CD14-positive monocyte (primary cell): ENCODE measurements around the gene FADS1. TPM values are rescaled to one million over a fixed set of nuclear protein-coding genes. Genes with fewer than 3 reads are reported as not detected.

Experiments
- DNase-seq, 3 donors: peaks; one replicate each; pipeline ENCODE4 v3.0.0-alpha.2; 2011 to 2022
- H2AFZ ChIP-seq: 2 replicates; pipeline ENCODE4 v1.6.0; 2012; ENCODE audit warnings: mild to moderate bottlenecking, low read depth, low read length, inconsistent platforms; ENCODE audit not compliant: insufficient read depth, poor library complexity, severe bottlenecking
- H3K27ac ChIP-seq, 2 donors: 1 replicate in 1 of 2; 2 replicates in 1 of 2; pipeline ENCODE4 v1.5.1; 2012 to 2013; ENCODE audit warnings: low read length in 2 of 2, control low read depth in 1 of 2, inconsistent platforms in 1 of 2, low read depth in 1 of 2, mild to moderate bottlenecking in 1 of 2
- H3K27me3 ChIP-seq, 2 donors: one replicate each; pipeline versions ENCODE4 v1.6.0 to v1.6.1; 2011 to 2013; ENCODE audit warnings: low read length in 2 of 2; ENCODE audit not compliant: control insufficient read depth in 2 of 2, insufficient read depth in 2 of 2
- H3K36me3 ChIP-seq, 2 donors: replicated peaks in 1 of 2; 1 replicate in 1 of 2; 2 replicates in 1 of 2; pipeline versions ENCODE4 v1.5.1 to v1.6.1; 2012 to 2013; ENCODE audit warnings: low read length in 2 of 2, control low read depth in 1 of 2, inconsistent platforms in 1 of 2, mild to moderate bottlenecking in 1 of 2; ENCODE audit not compliant: insufficient read depth in 2 of 2, control insufficient read depth in 1 of 2
- H3K4me1 ChIP-seq, 2 donors: 1 replicate in 1 of 2; 2 replicates in 1 of 2; pipeline versions ENCODE4 v1.5.1 to v1.6.1; 2012 to 2013; ENCODE audit warnings: low read length in 2 of 2, control low read depth in 1 of 2, inconsistent platforms in 1 of 2, mild to moderate bottlenecking in 1 of 2, moderate library complexity in 1 of 2; ENCODE audit not compliant: insufficient read depth in 2 of 2, control insufficient read depth in 1 of 2
- H3K4me2 ChIP-seq: replicated peaks from 2 replicates; pipeline ENCODE3; 2012; ENCODE audit warnings: low read length, moderate library complexity, mild to moderate bottlenecking; ENCODE audit not compliant: poor library complexity, severe bottlenecking; ENCODE audit errors: extremely low read depth
- H3K4me3 ChIP-seq, 3 experiments: fragments of 200-600 bp in 1 of 3; sonication (generic) in 1 of 3; replicated peaks in 1 of 3; 1 replicate in 2 of 3; 2 replicates in 1 of 3; pipeline ENCODE4 v1.5.1; 2011 to 2013; ENCODE audit warnings: low read length in 3 of 3, mild to moderate bottlenecking in 3 of 3, control low read depth in 2 of 3, low read depth in 2 of 3, inconsistent platforms in 1 of 3, moderate library complexity in 1 of 3
- H3K79me2 ChIP-seq: 2 replicates; pipeline ENCODE4 v1.6.0; 2012; ENCODE audit warnings: mild to moderate bottlenecking, control low read depth, inconsistent platforms, low read length, moderate library complexity; ENCODE audit not compliant: insufficient read depth
- H3K9ac ChIP-seq: 2 replicates; pipeline ENCODE4 v1.6.0; 2017; ENCODE audit warnings: low read length, mild to moderate bottlenecking; ENCODE audit not compliant: insufficient read depth, poor library complexity, severe bottlenecking
- H3K9me3 ChIP-seq, 2 donors: replicated peaks in 1 of 2; 1 replicate in 1 of 2; 2 replicates in 1 of 2; pipeline versions ENCODE4 v1.5.1 to v1.6.1; 2012 to 2013; ENCODE audit warnings: low read length in 2 of 2, control low read depth in 1 of 2; ENCODE audit not compliant: control insufficient read depth in 1 of 2, insufficient read depth in 1 of 2
- H4K20me1 ChIP-seq: 2 replicates; pipeline ENCODE4 v1.6.0; 2012; ENCODE audit warnings: mild to moderate bottlenecking, low read length, control low read depth, moderate library complexity; ENCODE audit not compliant: insufficient read depth
- H3K27ac Mint-ChIP-seq, 7 donors: one replicate each; pipeline ENCODE4 v1.8.0; 2020; ENCODE audit warnings: mild to moderate bottlenecking in 7 of 7, mixed read lengths in 7 of 7, moderate library complexity in 6 of 7, inconsistent platforms in 2 of 7
- H3K27me3 Mint-ChIP-seq, 3 donors: one replicate each; pipeline ENCODE4 v1.8.0; 2021 to 2022; ENCODE audit warnings: low read depth in 3 of 3, mild to moderate bottlenecking in 3 of 3, mixed read lengths in 3 of 3, moderate library complexity in 3 of 3, inconsistent platforms in 1 of 3
- H3K36me3 Mint-ChIP-seq, 2 donors: one replicate each; pipeline ENCODE4 v1.8.0; 2020; ENCODE audit warnings: mixed read lengths in 2 of 2, inconsistent platforms in 1 of 2, mild to moderate bottlenecking in 1 of 2
- H3K4me1 Mint-ChIP-seq: one replicate; pipeline ENCODE4 v1.8.0; 2020; ENCODE audit warnings: mild to moderate bottlenecking, mixed read lengths
- H3K4me3 Mint-ChIP-seq, 2 donors: one replicate each; pipeline ENCODE4 v1.8.0; 2020; ENCODE audit warnings: mild to moderate bottlenecking in 2 of 2, mixed read lengths in 2 of 2, moderate library complexity in 1 of 2
- H3K9me3 Mint-ChIP-seq, 7 donors: one replicate each; pipeline ENCODE4 v1.8.0; 2020 to 2022; ENCODE audit warnings: mixed read lengths in 7 of 7, mild to moderate bottlenecking in 6 of 7, moderate library complexity in 6 of 7, inconsistent platforms in 2 of 7
- CTCF ChIP-seq: fragments of 200-600 bp; IDR thresholded peaks from one replicate; pipeline ENCODE4 v1.8.0; 2022; ENCODE audit warnings: antibody characterized with exemption, mild to moderate bottlenecking
- WGBS: methylation state at CpG from one replicate; pipeline ENCODE4 v1.1.5; 2013; ENCODE audit warnings: missing lambda C conversion rate; ENCODE audit not compliant: insufficient coverage; 5-methylcytosine and 5-hydroxymethylcytosine counted together
- intact Hi-C, 2 donors: fragments of 100-400 bp; cut with micrococcal nuclease; formaldehyde crosslinking; loops; one replicate each; pipeline versions ENCODE4 v1.15.0 to v1.15.1; 2023
- polyA plus RNA-seq, 3 donors: library from polyadenylated mRNA; depleted of rRNA in 1 of 3; unstranded in 2 of 3; stranded (reverse) in 1 of 3; fragments of 300-500 nt in 2 of 3; fragments of >200 nt in 1 of 3; fragmentation: Illumina TruSeq in 2 of 3; gene quantifications; 1 replicate in 2 of 3; 2 replicates in 1 of 3; pipeline ENCODE4 v1.2.3, GENCODE V29; 2012 to 2021

FADS1 gene
- polyA plus RNA-seq, 3 donors, result 10.6 to 31.8 (median 29.2) TPM

- Histone ChIP-seq H3K9ac (no peak overlapping the region), H3K4me2 (no peak overlapping the region), H2AFZ (no peak overlapping the region), H3K27me3 (no peaks in the 10 kb centered on the region), H3K4me1 (peaks cover 16 to 26% of the 10 kb centered on the region in 2 donors), H3K9me3 (no peaks in the 10 kb centered on the region), H3K79me2 (peaks cover 87% of the 10 kb centered on the region), H3K4me3 (no peak overlapping the region), H3K27ac (peak overlapping the region in 1 of 2 donors; percentile 98), H4K20me1 (no peaks in the 10 kb centered on the region), H3K36me3 (peaks cover 20 to 35% of the 10 kb centered on the region in 2 donors)
- H3K27me3 Mint-ChIP-seq, result no peaks in the 10 kb centered on the region
- TF ChIP-seq CTCF, result no peak
- peak overlapping the region in 4 of 7 donors; percentile 46 to 100 (median 86) for H3K27ac Mint-ChIP-seq
- no peaks in the 10 kb centered on the region for H3K9me3 Mint-ChIP-seq
- intact Hi-C loops, result loop anchor here (2.0 to 5.0 kb wide), 2 partner anchors 23 to 328 kb away; partner anchors contain the start of genes FADS1 (in 1 of the 2) and INCENP (in 1 of the 2)
- no peak for DNase-seq
- H3K4me1 Mint-ChIP-seq, result peaks cover 21% of the 10 kb centered on the region
- peaks cover 21 to 26% of the 10 kb centered on the region in 2 donors for H3K36me3 Mint-ChIP-seq
- H3K4me3 Mint-ChIP-seq, result no peak overlapping the region
- no CpG with 5 or more reads among the region's 3 CpGs for WGBS
These were observed 23.0 kb downstream of the FADS1 start for GRCh38 chr11:61793829-61794204.

- H3K4me3 ChIP-seq, result peak overlapping the region; percentile 68 to 77 (median 73)
- peak overlapping the region; percentile 90 to 99 for H3K4me3 Mint-ChIP-seq
- H4K20me1 ChIP-seq, result no peaks in the 10 kb centered on the region
- peak overlapping the region; percentile 87 to 98 for H3K27ac ChIP-seq
- peaks cover 85% of the 10 kb centered on the region for H3K79me2 ChIP-seq
- peak overlapping the region; percentile 94 for H3K4me2 ChIP-seq
- no peaks in the 10 kb centered on the region for H3K27me3 ChIP-seq
- no peaks in the 10 kb centered on the region for H3K27me3 Mint-ChIP-seq
- peaks cover 16 to 26% of the 10 kb centered on the region in 2 donors for H3K4me1 ChIP-seq
- WGBS, result 10% methylated on average over 16 of the region's 29 CpGs
- H3K27ac Mint-ChIP-seq, result peak overlapping the region; percentile 84 to 100 (median 100)
- intact Hi-C loops, result loop anchor here (2.0 to 5.0 kb wide), 2 partner anchors 24 to 329 kb away; partner anchors contain the start of genes FADS1 (in 1 of the 2) and INCENP (in 1 of the 2)
- H3K36me3 ChIP-seq, result peaks cover 25 to 41% of the 10 kb centered on the region in 2 donors
- no peaks in the 10 kb centered on the region for H3K9me3 ChIP-seq
- H2AFZ ChIP-seq, result peak overlapping the region; percentile 87
- peaks cover 0 to under 1% (median 0%) of the 10 kb centered on the region in 7 donors for H3K9me3 Mint-ChIP-seq
- peaks cover 26 to 32% of the 10 kb centered on the region in 2 donors for H3K36me3 Mint-ChIP-seq
- no peak for DNase-seq
- no peak for TF ChIP-seq CTCF
- H3K4me1 Mint-ChIP-seq, result peaks cover 21% of the 10 kb centered on the region
- peak overlapping the region; percentile 88 for H3K9ac ChIP-seq
These were observed 23.5 kb downstream of the FADS1 start for GRCh38 chr11:61793083-61793828.
